Measurements from ENCODE around the gene ENC1. TPM values are rescaled to one million over a fixed set of nuclear protein-coding genes. Genes with fewer than 3 reads are reported as not detected.
"Not testable (repeated sequence)": the region's sequence is repeated elsewhere in the genome, so short reads cannot be mapped to it uniquely, and the experiment has no call there.

The ENC1 gene
- total RNA-seq, 1 experiment from 2014 or later, result 30.0 TPM

DNA sequence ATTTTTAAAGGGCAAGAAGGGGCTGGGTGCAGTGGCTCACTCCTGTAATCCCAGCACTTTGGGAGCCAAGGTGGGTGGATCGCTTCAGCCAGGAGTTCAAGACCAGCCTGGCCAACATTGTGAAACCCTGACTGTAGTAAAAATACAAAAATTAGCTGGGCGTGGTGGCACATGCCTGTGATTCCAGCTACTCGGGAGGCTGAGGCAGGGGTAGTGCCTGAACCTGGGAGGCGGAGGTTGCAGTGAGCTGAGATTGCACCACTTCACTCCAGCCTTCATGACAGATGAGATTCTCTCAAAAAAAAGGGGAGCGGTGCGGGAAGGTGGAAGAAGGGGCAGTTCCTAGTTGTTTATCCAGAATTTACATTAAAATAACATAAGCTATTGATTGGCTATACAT is 35.9 kb upstream of the ENC1 start:
- not testable (repeated sequence) for H3K9me3 ChIP-seq (ENCODE audit: control insufficient read depth in 1 of 2, insufficient read depth in 1 of 2, low read depth in 1 of 2, low read length in 2 of 2); H3K27me3 ChIP-seq (ENCODE audit: insufficient read depth, low read length)
- intact Hi-C loops (cut with micrococcal nuclease), result loop anchor here (10.0 kb wide), 1 partner anchor 1578 kb away; no protein-coding TSS in a partner anchor

GRCh38 chr5:74673011-74673790 is 32.7 kb upstream of the ENC1 start:
- no peaks in the 10 kb centered on the region for H4K20me1 ChIP-seq (ENCODE audit: insufficient read depth)
- H3K36me3 ChIP-seq (ENCODE audit: control insufficient read depth in 1 of 2, insufficient read depth in 2 of 2, low read length in 2 of 2), result no peaks in the 10 kb centered on the region
- H3K9me2 ChIP-seq (ENCODE audit: insufficient read depth), result no peaks in the 10 kb centered on the region
- DNase-seq (ENCODE audit: low read depth, low spot score) (peak; percentile 24), ATAC-seq (peak; percentile 80)
- H2AFZ ChIP-seq (ENCODE audit: low read depth, low read length, poor library complexity, severe bottlenecking), result peak overlapping the region; percentile 19
- H3K4me1 ChIP-seq (ENCODE audit: control insufficient read depth in 1 of 2, insufficient read depth in 2 of 2, low read length in 2 of 2), result peaks cover 0 to 6% of the 10 kb centered on the region in 2 experiments; a peak in 2 of 4 replicates
- no peak overlapping the region for H3K27ac ChIP-seq (ENCODE audit: low read depth, low read length)
- ChIA-PET RAD21 (ENCODE audit: low non-redundant PET in 1 of 2, low total read pairs in 2 of 2, uncharacterized antibody in 2 of 2, unreplicated experiment in 2 of 2) (no interaction called here), POLR2A (no interaction called here), CTCF (interaction anchor here (0.7 to 2.9 kb wide), 3 partner anchors 230 to 247 kb away, joined by 4 to 10 read pairs (median 9); no protein-coding TSS in a partner anchor)
- H3K9ac ChIP-seq (ENCODE audit: low read length), result no peak overlapping the region
- H3K79me2 ChIP-seq (ENCODE audit: insufficient read depth, low read length), result no peaks in the 10 kb centered on the region
- no peaks in the 10 kb centered on the region for H3K9me3 ChIP-seq (ENCODE audit: control insufficient read depth in 1 of 2, insufficient read depth in 1 of 2, low read depth in 1 of 2, low read length in 2 of 2)
- TF ChIP-seq YY1 (IDR thresholded peaks at IDR 0.05; ENCODE audit: extremely low read depth, insufficient replicate concordance, low read depth, low read length) (peak; percentile 44), CEBPB (IDR thresholded peaks at IDR 0.05; ENCODE audit: low read depth) (no peak), CTCF (IDR thresholded peaks at IDR 0.05 in 2 of 3, conservative IDR thresholded peaks at IDR 0.05 in 1 of 3; ENCODE audit: borderline replicate concordance in 1 of 3, insufficient read depth in 1 of 3, low read depth in 2 of 3, low read length in 2 of 3) (peak; percentile 43 to 84 (median 49)), RAD21 (IDR thresholded peaks at IDR 0.05; ENCODE audit: low read depth) (peak; percentile 87)
- no peak overlapping the region for H3K4me3 ChIP-seq (replicated peaks in 1 of 2; ENCODE audit: low read depth in 1 of 2, low read length in 2 of 2)
- H3K27me3 ChIP-seq (ENCODE audit: insufficient read depth, low read length), result no peaks in the 10 kb centered on the region
- H3K4me2 ChIP-seq (ENCODE audit: low read length), result no peak overlapping the region
- no TSS peak for BruUV-seq (replicated peaks)
- intact Hi-C loops (cut with micrococcal nuclease), result loop anchor here (1.0 to 10.0 kb wide), 4 partner anchors 230 to 1582 kb away; no protein-coding TSS in a partner anchor

More for the DNA sequence above, 35.9 kb upstream of the ENC1 start:
- H3K4me2 ChIP-seq (ENCODE audit: low read length); H3K27ac ChIP-seq (ENCODE audit: low read depth, low read length); H4K20me1 ChIP-seq (ENCODE audit: insufficient read depth); POLR2A ChIA-PET; H3K4me3 ChIP-seq (replicated peaks in 1 of 2; ENCODE audit: low read depth in 1 of 2, low read length in 2 of 2); BruUV-seq (replicated peaks); H3K36me3 ChIP-seq (ENCODE audit: control insufficient read depth in 1 of 2, insufficient read depth in 2 of 2, low read length in 2 of 2); CTCF ChIA-PET; H3K4me1 ChIP-seq (ENCODE audit: control insufficient read depth in 1 of 2, insufficient read depth in 2 of 2, low read length in 2 of 2); RAD21 ChIA-PET (ENCODE audit: low non-redundant PET in 1 of 2, low total read pairs in 2 of 2, uncharacterized antibody in 2 of 2, unreplicated experiment in 2 of 2); H3K9ac ChIP-seq (ENCODE audit: low read length); H3K79me2 ChIP-seq (ENCODE audit: insufficient read depth, low read length); H3K9me2 ChIP-seq (ENCODE audit: insufficient read depth); DNase-seq (ENCODE audit: low read depth, low spot score); H2AFZ ChIP-seq (ENCODE audit: low read depth, low read length, poor library complexity, severe bottlenecking); ATAC-seq: not testable (repeated sequence)

Data from HCT116 (cell line).